ENCODE measurements around the gene WDR6.

DNA sequence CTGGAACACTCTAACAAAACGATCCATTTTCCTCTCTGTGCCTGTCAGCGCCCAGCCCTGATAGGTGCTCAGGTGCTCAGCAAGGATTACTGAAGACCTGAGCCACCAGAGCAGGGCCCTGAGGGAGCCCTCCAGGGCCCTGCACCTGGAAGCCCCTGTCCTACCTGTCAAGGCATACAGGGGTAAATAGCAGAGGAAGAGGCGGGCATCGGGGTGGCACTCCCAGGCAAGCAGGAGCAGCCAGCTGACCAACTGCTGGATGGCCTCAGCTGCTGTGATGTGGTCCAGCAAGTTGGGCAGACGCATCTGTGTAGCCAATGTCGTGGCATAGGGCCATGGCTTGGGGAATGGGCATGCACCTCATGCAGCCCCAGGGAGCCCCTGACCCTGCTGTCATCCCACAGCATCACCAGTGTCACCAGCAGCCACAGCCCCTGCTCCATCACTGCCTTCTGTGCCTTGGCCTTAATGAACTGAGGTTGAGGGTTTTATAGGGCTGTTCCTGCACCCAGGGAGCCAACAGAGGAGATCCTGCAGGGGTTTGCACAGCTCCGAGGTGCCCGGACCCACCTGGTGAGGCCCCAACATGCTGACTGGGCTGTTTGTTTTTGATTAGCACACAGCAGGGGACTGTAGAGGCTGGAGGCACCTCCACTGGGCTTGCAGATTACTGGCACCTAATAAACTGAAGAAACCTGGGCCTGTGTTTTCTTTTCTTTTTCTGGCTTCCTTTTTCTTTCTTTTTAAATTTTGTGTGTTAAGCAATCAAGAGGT lies 7.9 kb upstream of the WDR6 start:
- TF ChIP-seq ZFP36 (IDR thresholded peaks at IDR 0.05; ENCODE audit: low read depth, low read length, partially characterized antibody) (no peak), SETDB1 (IDR thresholded peaks at IDR 0.05; ENCODE audit: low read length) (no peak), E2F8 (IDR thresholded peaks at IDR 0.05; ENCODE audit: low read depth, partially characterized antibody) (no peak), CHD1 (IDR thresholded peaks at IDR 0.05; ENCODE audit: low read length) (no peak), ZNF398 (CRISPR knock-in tag; IDR thresholded peaks at IDR 0.05) (no peak), ZNF274 (IDR thresholded peaks at IDR 0.05; ENCODE audit: borderline replicate concordance, low read depth, low read length) (no peak)
